OCI-LY3 (cell line): Measurements from ENCODE around the gene GMEB2.

Experiments
- CTCF ChIP-seq: fragments of 200-600, 300-600 bp; sonication (generic); IDR thresholded peaks from 2 replicates; pipeline ENCODE4 v1.5.1; 2014; ENCODE audit warnings: antibody characterized with exemption, low read length, low read depth
- EZH2phosphoT487 ChIP-seq: fragments of 200-600 bp; shearing (Covaris generic); IDR thresholded peaks from 2 replicates; pipeline ENCODE4 v1.6.1; 2018; ENCODE audit warnings: antibody characterized with exemption, mixed run types, low read depth

GRCh38 chr20:63543131-63543530, 83.8 kb downstream of the GMEB2 start:
- TF ChIP-seq CTCF (no peak), EZH2phosphoT487 (no peak)
